ENCODE results near the gene A1BG. TPM values are rescaled to one million over a fixed set of nuclear protein-coding genes. Genes with fewer than 3 reads are reported as not detected.

Gene A1BG
- total RNA-seq, 4 donors from 2014 or later = 1.0 to 14.9 (median 8.1) TPM

DNA sequence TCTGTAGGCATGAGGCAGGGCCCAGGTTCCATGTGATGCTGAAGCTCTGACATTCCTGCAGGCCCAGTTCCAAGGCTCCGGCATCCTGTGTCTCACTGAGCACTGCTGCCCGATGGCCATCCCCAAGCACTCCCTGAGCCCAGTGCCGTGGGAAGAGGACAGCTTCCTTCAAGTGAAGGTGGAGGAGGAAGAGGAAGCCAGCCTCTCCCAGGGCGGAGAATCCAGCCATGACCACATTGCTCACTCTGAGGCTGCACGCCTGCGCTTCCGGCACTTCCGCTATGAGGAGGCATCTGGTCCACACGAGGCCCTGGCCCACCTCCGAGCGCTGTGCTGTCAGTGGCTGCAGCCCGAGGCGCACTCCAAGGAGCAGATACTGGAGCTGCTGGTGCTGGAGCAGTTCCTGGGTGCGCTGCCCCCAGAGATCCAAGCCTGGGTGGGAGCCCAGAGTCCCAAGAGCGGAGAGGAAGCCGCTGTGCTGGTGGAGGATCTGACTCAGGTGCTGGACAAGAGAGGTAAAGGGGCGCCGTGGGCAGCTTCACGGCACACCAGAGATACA lies 18.5 kb downstream of the A1BG start:
- no peaks in the 10 kb centered on the region for H3K4me1 ChIP-seq
- WGBS = 100% methylated on average over 3 of the region's 19 CpGs
- no peak overlapping the region for H3K27ac ChIP-seq
- no peaks in the 10 kb centered on the region for H3K27me3 ChIP-seq
- TF ChIP-seq POLR2A (IDR thresholded peaks at IDR 0.05) (no peak), POLR2AphosphoS5 (IDR thresholded peaks at IDR 0.05) (no peak), EP300 (IDR thresholded peaks at IDR 0.05) (no peak)
- TF ChIP-seq, protein P1, sequence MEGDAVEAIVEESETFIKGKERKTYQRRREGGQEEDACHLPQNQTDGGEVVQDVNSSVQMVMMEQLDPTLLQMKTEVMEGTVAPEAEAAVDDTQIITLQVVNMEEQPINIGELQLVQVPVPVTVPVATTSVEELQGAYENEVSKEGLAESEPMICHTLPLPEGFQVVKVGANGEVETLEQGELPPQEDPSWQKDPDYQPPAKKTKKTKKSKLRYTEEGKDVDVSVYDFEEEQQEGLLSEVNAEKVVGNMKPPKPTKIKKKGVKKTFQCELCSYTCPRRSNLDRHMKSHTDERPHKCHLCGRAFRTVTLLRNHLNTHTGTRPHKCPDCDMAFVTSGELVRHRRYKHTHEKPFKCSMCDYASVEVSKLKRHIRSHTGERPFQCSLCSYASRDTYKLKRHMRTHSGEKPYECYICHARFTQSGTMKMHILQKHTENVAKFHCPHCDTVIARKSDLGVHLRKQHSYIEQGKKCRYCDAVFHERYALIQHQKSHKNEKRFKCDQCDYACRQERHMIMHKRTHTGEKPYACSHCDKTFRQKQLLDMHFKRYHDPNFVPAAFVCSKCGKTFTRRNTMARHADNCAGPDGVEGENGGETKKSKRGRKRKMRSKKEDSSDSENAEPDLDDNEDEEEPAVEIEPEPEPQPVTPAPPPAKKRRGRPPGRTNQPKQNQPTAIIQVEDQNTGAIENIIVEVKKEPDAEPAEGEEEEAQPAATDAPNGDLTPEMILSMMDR (IDR thresholded peaks at IDR 0.05) = no peak
- H3K36me3 ChIP-seq = peaks cover 40% of the 10 kb centered on the region
- DNase-seq (ENCODE audit: low spot score in 2 of 2) = no peak
- H3K4me3 ChIP-seq = no peak overlapping the region
- no peaks in the 10 kb centered on the region for H3K9me3 ChIP-seq

DNA sequence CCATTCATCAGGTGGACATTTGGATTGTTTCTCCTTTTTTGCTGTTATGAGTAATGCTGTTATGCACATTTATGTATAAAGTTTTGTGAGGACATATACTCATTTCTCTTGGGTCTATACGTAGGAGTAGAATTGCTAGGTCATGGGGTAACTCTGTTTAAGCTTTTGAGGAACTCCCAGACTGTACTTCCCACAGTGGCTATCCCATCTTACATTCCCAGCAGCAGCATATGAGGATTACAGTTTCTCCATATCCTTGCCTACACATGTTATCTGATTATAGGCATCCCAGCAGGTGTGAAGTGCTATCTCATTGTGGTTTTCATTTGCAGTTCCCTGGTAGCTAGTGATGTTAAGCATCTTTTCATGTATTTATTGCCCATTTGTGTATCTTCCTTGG lies 20.6 kb downstream of the A1BG start:
- Histone ChIP-seq H3K36me3 (peaks cover 20% of the 10 kb centered on the region), H3K4me1 (peaks cover 9% of the 10 kb centered on the region), H3K9me3 (no peaks in the 10 kb centered on the region), H3K27me3 (no peaks in the 10 kb centered on the region), H3K27ac (no peak overlapping the region), H3K4me3 (no peak overlapping the region)
- 87% methylated on average over 1 of the region's 1 CpG for WGBS
- no peak for DNase-seq (ENCODE audit: low spot score in 2 of 2)
- TF ChIP-seq EP300 (IDR thresholded peaks at IDR 0.05) (no peak), POLR2AphosphoS5 (IDR thresholded peaks at IDR 0.05) (no peak), POLR2A (IDR thresholded peaks at IDR 0.05) (no peak)
- TF ChIP-seq, protein P1 (IDR thresholded peaks at IDR 0.05) = no peak

DNA sequence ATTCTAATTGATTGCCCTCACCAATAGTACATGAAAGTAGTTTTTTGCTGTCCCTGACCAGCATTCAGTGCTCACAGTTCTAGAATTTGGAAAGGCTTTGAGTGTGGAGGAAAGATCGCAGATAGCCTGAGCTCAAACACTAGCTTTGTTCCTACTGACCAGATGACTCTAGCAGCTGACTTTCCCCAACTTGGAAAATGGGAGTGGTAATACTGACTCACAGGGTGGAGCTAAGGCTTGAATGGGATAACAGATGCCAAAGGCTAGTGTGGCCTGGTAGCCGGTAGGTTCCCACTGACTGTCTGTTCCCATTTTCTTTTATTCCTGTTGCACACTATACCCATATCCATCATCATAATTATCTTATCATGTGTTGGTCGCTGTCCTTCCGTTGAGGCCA lies 22.8 kb downstream of the A1BG start:
- H3K27ac ChIP-seq = no peak overlapping the region
- H3K27me3 ChIP-seq = no peaks in the 10 kb centered on the region
- no peaks in the 10 kb centered on the region for H3K9me3 ChIP-seq
- TF ChIP-seq POLR2AphosphoS5 (IDR thresholded peaks at IDR 0.05) (no peak), EP300 (IDR thresholded peaks at IDR 0.05) (no peak), POLR2A (IDR thresholded peaks at IDR 0.05) (no peak)
- TF ChIP-seq, protein P1 (IDR thresholded peaks at IDR 0.05) = no peak
- H3K4me1 ChIP-seq = peaks cover 23% of the 10 kb centered on the region
- H3K36me3 ChIP-seq = peaks cover 7% of the 10 kb centered on the region
- no peak overlapping the region for H3K4me3 ChIP-seq
- no peak for DNase-seq (ENCODE audit: low spot score in 2 of 2)
- 72% methylated on average over 4 of the region's 4 CpGs for WGBS

DNA sequence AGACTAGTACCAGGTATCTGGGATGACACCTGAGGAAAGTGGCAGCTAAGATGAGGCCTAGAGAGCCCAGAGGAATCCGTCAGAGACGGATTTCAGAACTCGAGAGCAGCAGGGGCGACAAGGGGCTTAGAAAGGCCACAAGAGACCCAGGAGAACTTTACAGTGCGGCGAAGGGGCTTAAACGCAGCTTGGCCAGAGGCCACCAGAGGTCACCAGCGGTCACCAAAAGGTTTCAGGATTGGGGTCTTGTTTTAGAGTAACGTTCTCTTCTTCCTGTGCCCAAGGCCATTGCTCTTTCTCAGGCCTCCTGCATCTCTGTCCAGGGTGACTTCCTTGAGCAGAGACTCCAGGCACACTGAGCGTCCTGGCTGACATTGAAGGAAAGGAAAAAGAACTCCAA lies 24.3 kb downstream of the A1BG start:
- H3K9me3 ChIP-seq = no peaks in the 10 kb centered on the region
- no peak overlapping the region for H3K27ac ChIP-seq
- 76% methylated on average over 10 of the region's 10 CpGs for WGBS
- H3K27me3 ChIP-seq = no peaks in the 10 kb centered on the region
- TF ChIP-seq, protein P1 (IDR thresholded peaks at IDR 0.05) = no peak
- no peak for TF ChIP-seq POLR2A (IDR thresholded peaks at IDR 0.05)
- TF ChIP-seq EP300 (IDR thresholded peaks at IDR 0.05) = no peak
- TF ChIP-seq POLR2AphosphoS5 (IDR thresholded peaks at IDR 0.05) = no peak
- peaks cover 27% of the 10 kb centered on the region for H3K4me1 ChIP-seq
- H3K36me3 ChIP-seq = no peaks in the 10 kb centered on the region
- DNase-seq (ENCODE audit: low spot score in 2 of 2) = no peak
- no peak overlapping the region for H3K4me3 ChIP-seq

DNA sequence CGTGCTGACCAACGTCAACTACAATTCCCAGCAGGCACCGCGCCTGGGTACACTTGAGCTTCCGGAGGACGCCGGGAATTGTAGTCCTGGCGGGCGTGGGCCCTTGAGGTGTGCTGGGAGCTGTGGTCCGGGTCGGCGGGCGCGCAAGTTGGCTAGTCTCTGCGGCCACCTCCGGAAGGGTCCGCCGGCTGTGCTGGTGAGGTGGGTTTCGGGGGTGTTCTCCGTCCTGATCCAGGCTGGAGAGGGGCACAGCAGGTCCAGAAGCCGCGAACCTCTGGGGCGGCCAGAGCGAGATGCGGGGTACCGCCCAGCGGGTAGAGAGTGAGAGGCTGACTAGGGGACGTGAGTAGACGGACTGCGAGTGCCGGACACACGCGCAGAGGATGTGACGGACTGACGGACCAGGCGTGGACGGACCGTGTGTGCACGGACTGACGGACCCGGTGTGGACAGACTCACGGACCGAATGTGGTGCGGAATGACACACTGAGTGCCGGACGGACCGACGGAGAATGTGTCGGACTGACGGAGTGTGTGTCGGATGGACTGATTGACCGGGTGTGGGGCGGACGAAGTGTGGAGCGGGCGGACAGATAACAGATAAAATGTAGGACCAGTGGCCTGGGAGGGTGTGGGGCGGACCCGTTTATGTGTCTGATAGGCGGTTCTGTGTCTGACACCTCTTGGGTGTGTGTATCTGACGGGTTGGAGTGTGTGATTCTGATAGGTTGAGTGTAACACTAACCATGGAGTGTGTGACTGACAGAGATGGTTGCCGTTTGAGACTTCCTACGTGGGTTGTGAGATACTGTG lies 26.2 kb downstream of the A1BG start, which contains the start of gene ZSCAN22:
Gene ZSCAN22, plus strand, starts transcription at position 81 of the 813 bp plus-strand sequence. CDS start 7,809 bp downstream, outside the sequence.
- Histone ChIP-seq H3K4me3 (peak within 1 kb of the TSS; percentile 89), H3K9me3 (no peaks in the 10 kb centered on the region), H3K4me1 (peaks cover 27% of the 10 kb centered on the region), H3K27me3 (no peaks in the 10 kb centered on the region), H3K27ac (peak within 1 kb of the TSS; percentile 88), H3K36me3 (no peaks in the 10 kb centered on the region)
- TF ChIP-seq POLR2A (IDR thresholded peaks at IDR 0.05) (no peak), POLR2AphosphoS5 (IDR thresholded peaks at IDR 0.05) (peak in 2 of 3 donors; percentile 49 to 82)
- TF ChIP-seq, protein P1 (IDR thresholded peaks at IDR 0.05) = no peak
- DNase-seq (ENCODE audit: low spot score in 2 of 2) = peak; percentile 97
- WGBS = under 1% methylated on average over 44 of the region's 62 CpGs

All from suprapubic skin (tissue), 4 donors.